GM19455 (cell line): Measurements from ENCODE around the gene C6orf163.

ENCODE experiments used
- ATAC-seq: cut with Tn5 transposase; IDR thresholded peaks from one replicate; pipeline ENCODE4 v1.9.1; 2021; ENCODE audit not compliant: unreplicated experiment

Gene C6orf163

DNA sequence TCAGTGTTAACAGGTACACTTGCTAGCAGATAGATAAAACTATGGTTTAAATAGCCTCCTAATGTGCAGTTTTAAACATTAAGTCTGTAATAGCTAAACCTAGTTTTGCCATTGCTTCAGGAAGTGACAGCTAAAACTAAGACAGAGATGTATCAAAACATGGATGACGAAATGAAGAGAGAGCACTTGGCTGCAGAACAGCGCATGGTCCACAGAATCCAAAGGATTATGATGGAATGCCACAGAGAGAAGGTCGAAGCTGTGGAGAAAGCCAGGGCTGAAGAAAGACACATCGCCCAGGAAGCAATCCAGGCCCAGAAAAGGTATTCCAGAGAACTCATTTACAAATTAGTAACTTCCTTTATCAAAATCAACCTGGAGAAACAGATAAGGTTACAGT, 11.6 kb downstream of the C6orf163 start:
- no peak for ATAC-seq

- no peak for ATAC-seq
Measured at GRCh38 chr6:87357479-87358196, 13.0 kb downstream of the C6orf163 start.

DNA sequence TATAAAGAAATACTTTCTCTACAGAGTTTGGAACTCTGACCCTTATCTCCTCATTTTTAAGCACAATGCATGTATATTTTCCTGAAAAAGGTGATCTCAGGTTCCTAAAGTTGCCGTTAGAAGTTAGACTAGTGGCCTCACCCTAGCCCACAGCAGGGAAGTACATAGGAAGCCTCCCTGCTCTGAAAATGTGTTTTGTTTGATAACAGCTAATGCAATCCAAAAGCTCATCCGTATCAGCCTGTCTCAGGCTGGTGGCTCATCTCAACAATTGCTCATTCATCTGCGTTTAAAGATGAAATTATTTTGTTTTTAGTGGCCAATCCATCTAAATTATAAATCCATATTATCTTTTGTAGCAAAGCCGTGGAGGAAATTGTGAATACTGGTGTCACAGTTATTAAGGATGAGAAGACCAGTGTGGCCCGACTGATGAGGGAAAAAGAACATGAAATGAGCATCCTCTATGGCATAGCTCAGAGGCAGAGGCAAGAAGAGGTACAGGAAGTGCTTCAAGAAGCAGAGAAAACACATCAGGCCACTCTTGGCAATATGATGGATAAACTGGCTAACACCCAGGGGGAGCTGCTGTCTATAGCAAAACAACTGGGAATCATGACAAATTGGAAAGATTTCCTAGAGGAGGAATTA, 20.1 kb downstream of the C6orf163 start:
- no peak for ATAC-seq

GRCh38 chr6:87366072-87366827, 21.6 kb downstream of the C6orf163 start:
- ATAC-seq, result no peak

DNA sequence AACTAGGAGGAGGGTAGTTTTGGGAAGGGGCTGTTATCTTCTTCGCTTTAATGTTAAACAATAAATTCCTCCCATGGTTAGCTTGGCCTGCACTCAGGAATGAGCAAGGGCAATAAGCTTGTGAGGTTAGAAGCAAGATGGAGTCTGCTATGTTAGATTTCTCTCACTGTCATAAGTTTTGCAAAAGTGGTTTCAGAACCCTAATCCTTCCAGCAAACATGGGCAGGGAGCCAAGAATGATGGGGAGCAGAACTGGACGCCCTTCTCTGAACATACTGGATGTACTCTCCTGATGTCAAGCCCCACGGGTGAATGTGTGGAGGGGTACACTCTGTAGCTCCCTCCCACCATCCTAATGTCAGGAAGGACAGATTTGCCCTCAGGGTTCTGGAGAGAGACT, 22.3 kb downstream of the C6orf163 start:
- ATAC-seq, result no peak

DNA sequence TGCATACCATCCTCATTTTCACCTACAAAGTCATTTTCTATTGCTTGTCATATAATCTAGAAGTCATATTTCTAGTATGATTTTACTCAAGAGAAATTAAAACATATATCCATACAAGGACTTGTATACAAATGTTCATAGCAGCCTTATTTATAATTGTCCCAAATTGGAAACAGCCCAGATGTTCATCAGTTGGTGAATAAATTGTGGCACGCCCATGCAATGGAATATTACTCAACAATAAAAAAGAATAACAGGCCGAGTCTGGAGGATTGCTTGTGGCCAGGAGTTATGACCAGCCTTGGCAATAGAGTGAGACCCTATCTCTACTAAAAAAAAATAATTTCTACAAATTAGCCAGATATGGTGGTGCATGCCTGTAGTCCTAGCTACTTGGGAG, 28.8 kb downstream of the C6orf163 start:
- no peak for ATAC-seq

DNA sequence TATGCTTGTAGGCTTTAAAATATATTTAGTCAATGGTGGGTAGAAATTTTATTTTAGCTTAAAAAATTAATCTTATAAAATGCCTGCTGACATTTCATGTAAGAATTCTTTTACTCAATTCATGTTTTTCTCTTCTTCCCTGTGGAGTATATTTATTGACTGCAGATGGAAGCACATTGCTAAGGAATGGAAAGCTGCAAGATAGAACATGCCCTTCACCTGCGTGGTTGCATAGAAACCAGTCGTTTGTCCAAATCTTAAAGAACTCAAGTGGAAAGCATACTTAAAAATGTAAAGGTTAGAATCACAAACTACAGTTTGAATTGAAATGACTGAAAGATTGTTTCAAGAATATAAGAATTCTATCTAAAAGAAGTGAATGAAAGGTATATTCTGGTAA, 30.7 kb downstream of the C6orf163 start:
- no peak for ATAC-seq

- no peak for ATAC-seq
Measured at GRCh38 chr6:87376643-87377042, 32.0 kb downstream of the C6orf163 start.

GRCh38 chr6:87378947-87379346, 34.3 kb downstream of the C6orf163 start:
- no peak for ATAC-seq

GRCh38 chr6:87382861-87383260, 38.2 kb downstream of the C6orf163 start:
- no peak for ATAC-seq

DNA sequence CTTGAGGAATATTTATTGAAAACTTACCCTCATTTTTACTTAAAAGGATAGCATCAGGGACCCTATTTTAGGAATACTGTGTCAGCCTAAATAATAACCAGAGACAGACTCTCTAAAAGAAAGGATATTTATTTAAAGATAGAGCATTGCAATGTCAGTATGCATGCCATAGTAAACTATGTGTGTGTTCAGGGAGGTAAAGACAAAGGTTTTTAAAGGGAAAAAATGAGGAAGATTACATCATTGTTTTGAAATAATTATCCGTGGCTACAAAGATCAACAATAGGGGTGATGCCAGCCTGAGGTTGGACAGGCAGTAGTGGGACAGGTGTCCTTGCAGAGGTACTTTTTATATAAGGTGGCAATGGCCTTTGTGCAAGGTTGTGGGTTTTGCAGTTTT, 39.4 kb downstream of the C6orf163 start:
- no peak for ATAC-seq

- ATAC-seq, result no peak
Measured at GRCh38 chr6:87384449-87384848, 39.8 kb downstream of the C6orf163 start.

- peak; percentile 52 for ATAC-seq
Measured at GRCh38 chr6:87391334-87391733, 46.7 kb downstream of the C6orf163 start.

DNA sequence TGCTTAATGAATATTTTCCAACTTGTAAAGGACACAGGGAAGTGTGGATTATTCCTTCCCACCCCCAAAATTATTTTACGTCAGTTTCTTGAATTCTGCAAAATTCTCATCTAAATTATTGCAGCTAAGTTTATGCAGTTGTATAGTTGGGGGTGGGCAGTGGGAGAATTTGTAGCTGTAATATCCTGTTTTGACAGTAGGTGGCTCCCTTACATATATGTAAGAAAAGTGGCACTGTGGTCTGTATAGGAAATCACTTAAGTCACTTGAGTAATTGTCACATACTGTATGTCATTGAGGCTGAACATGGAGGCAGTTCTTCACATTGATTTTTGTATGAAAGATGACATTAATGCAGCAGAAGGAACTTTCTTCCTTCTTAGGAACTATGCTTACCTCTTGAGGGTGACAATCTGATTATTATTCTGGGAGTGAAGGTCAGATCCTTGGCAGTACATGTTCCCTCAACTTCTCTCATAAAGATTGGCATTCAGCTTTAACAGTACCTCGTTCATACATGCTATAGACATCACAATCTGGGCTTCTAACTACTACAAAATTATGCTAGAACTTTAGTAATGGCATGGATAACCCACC, 48.5 kb downstream of the C6orf163 start:
- ATAC-seq, result peak; percentile 76

DNA sequence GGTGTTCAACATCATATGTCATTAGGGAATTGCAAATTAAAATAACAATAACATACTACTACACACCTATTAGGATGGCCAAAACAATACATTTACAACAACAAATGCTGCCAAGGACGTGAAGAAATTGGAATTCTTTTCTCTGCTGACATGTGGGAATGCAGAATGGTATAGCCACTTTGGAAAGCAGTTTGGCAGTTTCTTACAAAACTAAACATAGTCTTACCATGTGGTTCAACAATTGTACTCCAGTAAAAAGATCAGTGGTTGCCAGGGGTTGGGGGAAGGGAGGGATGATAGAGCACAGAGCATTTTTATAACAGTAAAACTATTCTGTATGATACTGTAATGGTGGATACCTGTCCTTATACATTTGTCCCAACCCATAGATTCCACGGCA, 50.8 kb downstream of the C6orf163 start:
- no peak for ATAC-seq

DNA sequence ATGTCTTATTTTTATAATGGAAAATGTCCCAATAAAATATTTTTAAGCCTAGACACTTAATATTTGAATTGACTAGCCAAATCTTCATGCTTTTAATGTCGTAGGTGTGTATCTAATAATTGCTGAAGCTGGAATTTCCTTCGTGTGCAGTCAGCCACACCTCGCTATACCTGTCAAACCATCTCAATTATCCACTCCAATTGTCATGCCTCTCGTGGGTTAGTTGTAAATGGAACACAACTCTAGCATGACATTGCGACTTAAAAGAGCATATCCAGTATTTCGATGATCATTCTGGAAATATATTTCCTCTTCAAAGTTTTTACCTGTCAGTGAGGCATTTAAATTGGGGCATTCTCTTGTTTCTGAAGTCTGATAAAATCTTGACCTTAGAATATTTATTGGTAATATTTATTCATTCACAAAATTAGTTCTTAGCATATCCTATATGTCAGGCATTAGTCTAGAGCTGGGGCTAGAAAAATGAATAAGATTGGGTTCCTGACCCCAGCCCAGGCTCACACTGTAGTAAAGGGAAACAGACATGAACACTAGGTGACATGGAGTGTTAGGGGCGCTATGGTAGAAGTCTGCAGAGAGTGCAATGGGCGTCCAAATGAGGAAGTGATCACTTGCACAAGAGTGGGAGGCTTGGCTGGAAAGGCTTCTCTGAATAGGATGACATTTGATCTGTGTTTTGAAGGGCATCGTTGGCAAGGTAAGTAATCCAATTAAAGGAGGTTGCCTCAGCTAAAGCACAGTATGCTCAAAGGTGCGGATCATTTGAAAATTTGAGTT, 52.2 kb downstream of the C6orf163 start:
- no peak for ATAC-seq

- no peak for ATAC-seq
Measured at GRCh38 chr6:87397656-87398055, 53.0 kb downstream of the C6orf163 start.

GRCh38 chr6:87401832-87402231, 57.2 kb downstream of the C6orf163 start:
- no peak for ATAC-seq

DNA sequence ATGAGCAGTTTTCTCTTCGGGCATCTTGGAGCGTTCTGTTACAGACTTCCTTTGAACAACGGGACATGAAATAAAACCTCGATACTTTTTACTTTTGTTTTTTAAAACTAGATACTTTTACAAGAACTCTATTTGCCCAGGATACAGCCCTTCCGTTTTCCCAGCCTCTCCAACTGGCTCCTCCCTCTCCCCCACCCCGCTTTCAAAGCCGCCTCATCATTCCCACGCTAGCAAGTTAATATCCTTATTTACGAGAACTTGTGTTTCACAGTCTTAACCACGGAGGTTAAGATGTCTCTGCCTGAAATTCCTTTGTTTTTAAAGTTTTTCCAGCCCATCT, 62.9 kb downstream of the C6orf163 start:
- peak; percentile 23 for ATAC-seq

- peak; percentile 89 for ATAC-seq
Measured at GRCh38 chr6:87407901-87408720, 63.5 kb downstream of the C6orf163 start, which contains the start of gene CFAP206. TSS of gene CFAP206 (plus strand) at chr6:87407972. CDS start at chr6:87409840, 1,868 bp downstream.
